H1 (cell line): ENCODE measurements around the gene TLK2. TPM values are rescaled to one million over a fixed set of nuclear protein-coding genes. Genes with fewer than 3 reads are reported as not detected.
"Not testable (repeated sequence)": the region's sequence is repeated elsewhere in the genome, so short reads cannot be mapped to it uniquely, and the experiment has no call there.

ENCODE experiments used
- CTCF ChIA-PET: fragments of 300-600 bp; sonication (Branson Sonifier 250); formaldehyde crosslinking; loops from one replicate; lab custom pipeline; 2021; ENCODE audit not compliant: partially characterized antibody; lab: Charles Lee
- POLR2A ChIA-PET: fragments of 300-600 bp; sonication (Branson Sonifier 250); formaldehyde crosslinking; loops from one replicate; lab custom pipeline; 2021; ENCODE audit warnings: inconsistent platforms; ENCODE audit not compliant: partially characterized antibody; lab: Charles Lee
- DNase-seq, 2 experiments: peaks; one replicate each; pipeline versions ENCODE4 v3.0.0 to v3.0.0-alpha.2; 2010 to 2022; ENCODE audit warnings: low spot score in 2 of 2, low read depth in 1 of 2, mixed read lengths in 1 of 2
- FAIRE-seq: peaks from 2 replicates; lab custom pipeline; 2011; peaks lifted over from hg19 to GRCh38; lab: Jason Lieb, UNC
- H2AFZ ChIP-seq: 2 replicates; pipeline ENCODE4 v1.8.1; 2012; ENCODE audit warnings: low read length, inconsistent platforms
- H2AK5ac ChIP-seq: 2 replicates; pipeline ENCODE4 v1.6.1; 2013; ENCODE audit warnings: low read depth, low read length
- H2BK120ac ChIP-seq: replicated peaks from 2 replicates; pipeline ENCODE3; 2013; ENCODE audit warnings: low read depth, low read length, inconsistent platforms
- H2BK12ac ChIP-seq: 2 replicates; pipeline ENCODE4 v1.6.1; 2013; ENCODE audit warnings: low read depth, low read length
- H2BK15ac ChIP-seq: 2 replicates; pipeline ENCODE4 v1.6.1; 2013; ENCODE audit warnings: low read length
- H2BK20ac ChIP-seq: 2 replicates; pipeline ENCODE4 v1.6.1; 2013; ENCODE audit warnings: low read length
- H2BK5ac ChIP-seq: 2 replicates; pipeline ENCODE4 v1.6.1; 2013; ENCODE audit warnings: low read depth, low read length
- H3K14ac ChIP-seq: 2 replicates; pipeline ENCODE4 v1.6.1; 2013; ENCODE audit warnings: inconsistent platforms; ENCODE audit not compliant: insufficient read length
- H3K18ac ChIP-seq: 2 replicates; pipeline ENCODE4 v1.6.1; 2013; ENCODE audit warnings: low read length; ENCODE audit errors: extremely low read depth
- H3K23ac ChIP-seq: 2 replicates; pipeline ENCODE4 v1.6.1; 2013; ENCODE audit warnings: inconsistent platforms; ENCODE audit not compliant: insufficient read length
- H3K23me2 ChIP-seq: 2 replicates; pipeline ENCODE4 v1.6.1; 2013; ENCODE audit warnings: low read depth, low read length
- H3K27ac ChIP-seq: 2 replicates; pipeline ENCODE4 v1.6.1; 2011; ENCODE audit warnings: low read depth, low read length, inconsistent platforms
- H3K27me3 ChIP-seq, 4 experiments: replicated peaks in 1 of 4; 1 replicate in 1 of 4; 2 replicates in 3 of 4; pipeline versions ENCODE4 v1.6.1 to v1.8.1; 2011 to 2013; ENCODE audit warnings: low read length in 3 of 4, mild to moderate bottlenecking in 3 of 4, inconsistent platforms in 2 of 4, mixed read lengths in 2 of 4, moderate library complexity in 1 of 4; ENCODE audit not compliant: control insufficient read depth in 3 of 4, insufficient read depth in 3 of 4; ENCODE audit errors: extremely low read depth in 1 of 4
- H3K36me3 ChIP-seq, 4 experiments: 2 replicates each; pipeline versions ENCODE4 v1.6.1 to v1.8.1; 2011 to 2013; ENCODE audit warnings: mild to moderate bottlenecking in 4 of 4, low read length in 3 of 4, moderate library complexity in 2 of 4, control low read depth in 1 of 4, inconsistent platforms in 1 of 4; ENCODE audit not compliant: insufficient read depth in 4 of 4, control insufficient read depth in 2 of 4
- H3K4ac ChIP-seq: replicated peaks from 2 replicates; pipeline ENCODE3; 2013; ENCODE audit warnings: low read length, low read depth, mixed read lengths, inconsistent platforms; ENCODE audit not compliant: insufficient read length
- H3K4me1 ChIP-seq, 4 experiments: replicated peaks in 1 of 4; 1 replicate in 1 of 4; 2 replicates in 3 of 4; pipeline versions ENCODE4 v1.6.1 to v1.8.1; 2011 to 2013; ENCODE audit warnings: low read length in 3 of 4, inconsistent platforms in 2 of 4, mixed read lengths in 1 of 4; ENCODE audit not compliant: insufficient read depth in 4 of 4, control insufficient read depth in 3 of 4
- H3K4me2 ChIP-seq, 2 experiments: 2 replicates each; pipeline versions ENCODE4 v1.6.1 to v1.8.1; 2011 to 2013; ENCODE audit warnings: low read depth in 2 of 2, low read length in 2 of 2, control low read depth in 1 of 2, inconsistent platforms in 1 of 2, mild to moderate bottlenecking in 1 of 2; ENCODE audit not compliant: insufficient read depth in 1 of 2
- H3K4me3 ChIP-seq, 4 experiments: fragments of 200-600, 300-600 bp in 1 of 4; sonication (generic), shearing (Covaris generic), sonication (Bioruptor Twin) in 1 of 4; 2 replicates each; pipeline versions ENCODE4 v1.5.1 to v1.8.1; 2011 to 2016; ENCODE audit warnings: low read length in 4 of 4, low read depth in 3 of 4, control low read depth in 2 of 4, inconsistent platforms in 2 of 4, mild to moderate bottlenecking in 2 of 4, mixed read lengths in 1 of 4, moderate library complexity in 1 of 4; ENCODE audit not compliant: insufficient read depth in 2 of 4; ENCODE audit errors: extremely low read depth in 1 of 4
- H3K56ac ChIP-seq: replicated peaks from 2 replicates; pipeline ENCODE3; 2013; ENCODE audit warnings: low read depth, mild to moderate bottlenecking, mixed read lengths, low read length, inconsistent platforms; ENCODE audit not compliant: insufficient read length
- H3K79me1 ChIP-seq: 2 replicates; pipeline ENCODE4 v1.6.1; 2013; ENCODE audit warnings: low read depth, low read length, control low read depth
- H3K79me2 ChIP-seq, 2 experiments: 2 replicates each; pipeline versions ENCODE4 v1.6.1 to v1.8.1; 2012 to 2013; ENCODE audit warnings: low read length in 2 of 2, mild to moderate bottlenecking in 2 of 2, inconsistent platforms in 1 of 2; ENCODE audit not compliant: insufficient read depth in 2 of 2, control insufficient read depth in 1 of 2
- H3K9ac ChIP-seq, 4 experiments: replicated peaks in 1 of 4; 1 replicate in 1 of 4; 2 replicates in 3 of 4; pipeline versions ENCODE4 v1.6.1 to v1.8.1; 2011 to 2013; ENCODE audit warnings: low read depth in 3 of 4, low read length in 3 of 4, control low read depth in 2 of 4, mild to moderate bottlenecking in 2 of 4, moderate library complexity in 2 of 4, inconsistent platforms in 1 of 4; ENCODE audit errors: extremely low read depth in 1 of 4
- H3K9me3 ChIP-seq, 2 experiments: 2 replicates each; pipeline versions ENCODE4 v1.6.1 to v1.8.1; 2012 to 2013; ENCODE audit warnings: mild to moderate bottlenecking in 2 of 2, moderate library complexity in 2 of 2, control low read depth in 1 of 2, inconsistent platforms in 1 of 2, low read depth in 1 of 2, low read length in 1 of 2, mixed read lengths in 1 of 2; ENCODE audit not compliant: insufficient read depth in 2 of 2
- H4K20me1 ChIP-seq, 2 experiments: replicated peaks in 1 of 2; 2 replicates each; pipeline versions ENCODE3 to v1.8.1; 2011 to 2013; ENCODE audit warnings: inconsistent platforms in 2 of 2, low read length in 2 of 2, mild to moderate bottlenecking in 1 of 2; ENCODE audit not compliant: insufficient read depth in 2 of 2, control insufficient read depth in 1 of 2
- H4K5ac ChIP-seq: 2 replicates; pipeline ENCODE4 v1.6.1; 2013; ENCODE audit warnings: low read length, low read depth, mixed read lengths, inconsistent platforms; ENCODE audit not compliant: insufficient read length
- H4K8ac ChIP-seq: 2 replicates; pipeline ENCODE4 v1.8.0; 2013; ENCODE audit warnings: mild to moderate bottlenecking, moderate library complexity, low read length, inconsistent platforms; ENCODE audit not compliant: insufficient read depth; ENCODE audit errors: extremely low read depth
- H4K91ac ChIP-seq: replicated peaks from 2 replicates; pipeline ENCODE3; 2013; ENCODE audit warnings: low read length, mixed read lengths, inconsistent platforms; ENCODE audit not compliant: insufficient read length
- WGBS, 2 experiments: shearing (Covaris generic) in 1 of 2; methylation state at CpG; one replicate each; pipeline versions ENCODE4 v1.1.6 to v1.1.7; 2013 to 2015; ENCODE audit warnings: low lambda C conversion rate in 2 of 2, mixed read lengths in 2 of 2, inconsistent platforms in 1 of 2, low coverage in 1 of 2, missing lambda C conversion rate in 1 of 2; ENCODE audit not compliant: insufficient replicate concordance in 2 of 2, insufficient coverage in 1 of 2, insufficient read length in 1 of 2; ENCODE audit errors: extremely low coverage in 1 of 2, missing lambda C conversion rate in 1 of 2; 5-methylcytosine and 5-hydroxymethylcytosine counted together
- polyA plus RNA-seq, 7 experiments: library from polyadenylated mRNA; depleted of rRNA in 3 of 7; stranded (reverse) in 5 of 7; unstranded in 2 of 7; fragments of >200 nt in 5 of 7; fragments of 200-250 nt in 2 of 7; gene quantifications; 1 replicate in 5 of 7; 2 replicates in 1 of 7; 4 replicates in 1 of 7; pipeline versions ENCODE4 v1.2.1 to v1.2.3, GENCODE V29; 2011 to 2013; ENCODE audit warnings: missing spikeins in 2 of 7, mixed read lengths in 2 of 7
- total RNA-seq: library from RNA; stranded (reverse); fragmentation: NEBNext Ultra II Directional; extraction: Animal tissue kit (Norgen Biotek cat#: 25700); gene quantifications from 2 replicates; pipeline ENCODE4 v1.2.1, GENCODE V29; 2021

TLK2 gene
- total and polyA plus RNA-seq, 2 of the 8 experiments (the other 6 are each of a cell fraction or from before 2014, with no cell fraction given), result 43.1 to 59.9 TPM

DNA sequence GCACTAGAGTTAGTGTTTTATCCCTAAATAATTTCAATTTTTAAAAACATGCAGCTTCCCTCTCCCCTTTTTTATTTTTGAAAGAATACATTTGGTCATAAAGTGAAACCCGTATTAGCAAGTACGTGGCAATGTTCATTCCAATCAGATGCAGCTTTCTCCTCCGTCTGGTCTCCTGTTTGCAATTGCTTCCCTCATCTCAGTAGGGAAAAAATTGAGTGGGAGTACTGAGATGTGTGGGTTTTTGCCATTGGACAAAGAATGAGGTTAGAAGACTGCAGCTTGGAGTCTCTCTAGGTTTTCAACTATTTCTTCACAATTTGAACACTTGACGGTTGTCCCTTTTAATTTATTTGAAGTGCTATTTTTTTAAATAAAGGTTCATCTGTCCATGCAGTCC is 134.5 kb downstream of the TLK2 start:
- H3K27me3 ChIP-seq, H3K23ac ChIP-seq, H2BK15ac ChIP-seq, H3K79me2 ChIP-seq, H2BK20ac ChIP-seq, H3K9ac ChIP-seq, H2AFZ ChIP-seq, H3K4me2 ChIP-seq, POLR2A ChIA-PET, FAIRE-seq, H3K23me2 ChIP-seq, H3K14ac ChIP-seq, H3K56ac ChIP-seq, H2BK120ac ChIP-seq, H2BK5ac ChIP-seq, DNase-seq, H2BK12ac ChIP-seq, H3K79me1 ChIP-seq, H3K4ac ChIP-seq, H3K9me3 ChIP-seq, H3K27ac ChIP-seq, H3K18ac ChIP-seq, H4K8ac ChIP-seq, H4K20me1 ChIP-seq, H2AK5ac ChIP-seq, H4K91ac ChIP-seq, H4K5ac ChIP-seq, H3K4me3 ChIP-seq: not testable (repeated sequence)
- H3K4me1 ChIP-seq, result peaks cover 0 to 12% (median 6%) of the 10 kb centered on the region in 4 experiments; a peak in 5 of 7 replicates
- CTCF ChIA-PET, result interaction anchor here (0.6 kb wide), 1 partner anchor 58 kb away, joined by 3 read pairs; no protein-coding TSS in a partner anchor
- WGBS, 2 experiments, result 92% methylated on average over 4 of the region's 4 CpGs; no CpG with 5 or more reads in 1 of the 2 experiments
- H3K36me3 ChIP-seq, result peaks cover 12 to 41% (median 28%) of the 10 kb centered on the region in 4 experiments
